ENCODE results near the gene INO80D. TPM values are rescaled to one million over a fixed set of nuclear protein-coding genes. Genes with fewer than 3 reads are reported as not detected.

INO80D gene
- total RNA-seq, 2 donors from 2014 or later, result 27.6 to 35.2 TPM

- no peak overlapping the region for H3K9ac ChIP-seq (ENCODE audit: extremely low read depth, low read length, poor library complexity, severe bottlenecking)
- H3K4me3 ChIP-seq (ENCODE audit: low read length), result no peak overlapping the region
- H3K27me3 ChIP-seq (ENCODE audit: control insufficient read depth, insufficient read depth, low read length, poor library complexity, severe bottlenecking), result no peaks in the 10 kb centered on the region
- Mint-ChIP-seq H3K4me3 (no peak overlapping the region), H3K27ac (no peak overlapping the region), H3K27me3 (ENCODE audit: insufficient read depth) (no peaks in the 10 kb centered on the region), H3K4me1 (no peaks in the 10 kb centered on the region), H3K9me3 (no peaks in the 10 kb centered on the region), H3K36me3 (ENCODE audit: low read depth) (peaks cover 27% of the 10 kb centered on the region)
- peaks cover 63% of the 10 kb centered on the region for H3K36me3 ChIP-seq (ENCODE audit: control insufficient read depth, insufficient read depth, low read length)
- no peak for DNase-seq
- H3K27ac ChIP-seq (ENCODE audit: low read depth, low read length), result no peak overlapping the region
- H3K4me1 ChIP-seq (ENCODE audit: control insufficient read depth, insufficient read depth, low read length), result no peaks in the 10 kb centered on the region
- TF ChIP-seq, protein P1, sequence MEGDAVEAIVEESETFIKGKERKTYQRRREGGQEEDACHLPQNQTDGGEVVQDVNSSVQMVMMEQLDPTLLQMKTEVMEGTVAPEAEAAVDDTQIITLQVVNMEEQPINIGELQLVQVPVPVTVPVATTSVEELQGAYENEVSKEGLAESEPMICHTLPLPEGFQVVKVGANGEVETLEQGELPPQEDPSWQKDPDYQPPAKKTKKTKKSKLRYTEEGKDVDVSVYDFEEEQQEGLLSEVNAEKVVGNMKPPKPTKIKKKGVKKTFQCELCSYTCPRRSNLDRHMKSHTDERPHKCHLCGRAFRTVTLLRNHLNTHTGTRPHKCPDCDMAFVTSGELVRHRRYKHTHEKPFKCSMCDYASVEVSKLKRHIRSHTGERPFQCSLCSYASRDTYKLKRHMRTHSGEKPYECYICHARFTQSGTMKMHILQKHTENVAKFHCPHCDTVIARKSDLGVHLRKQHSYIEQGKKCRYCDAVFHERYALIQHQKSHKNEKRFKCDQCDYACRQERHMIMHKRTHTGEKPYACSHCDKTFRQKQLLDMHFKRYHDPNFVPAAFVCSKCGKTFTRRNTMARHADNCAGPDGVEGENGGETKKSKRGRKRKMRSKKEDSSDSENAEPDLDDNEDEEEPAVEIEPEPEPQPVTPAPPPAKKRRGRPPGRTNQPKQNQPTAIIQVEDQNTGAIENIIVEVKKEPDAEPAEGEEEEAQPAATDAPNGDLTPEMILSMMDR (conservative IDR thresholded peaks at IDR 0.05), result no peak
- H3K9me3 ChIP-seq (ENCODE audit: control insufficient read depth, low read length), result no peaks in the 10 kb centered on the region
Measured at GRCh38 chr2:205996161-205996560, 89.8 kb downstream of the INO80D start.

GRCh38 chr2:205995260-205995659, 90.7 kb downstream of the INO80D start:
- no peaks in the 10 kb centered on the region for H3K27me3 ChIP-seq (ENCODE audit: control insufficient read depth, insufficient read depth, low read length, poor library complexity, severe bottlenecking)
- Mint-ChIP-seq H3K9me3 (no peaks in the 10 kb centered on the region), H3K27me3 (ENCODE audit: insufficient read depth) (no peaks in the 10 kb centered on the region), H3K36me3 (ENCODE audit: low read depth) (peaks cover 28% of the 10 kb centered on the region), H3K27ac (no peak overlapping the region), H3K4me1 (no peaks in the 10 kb centered on the region), H3K4me3 (no peak overlapping the region)
- DNase-seq, result no peak
- peaks cover 55% of the 10 kb centered on the region for H3K36me3 ChIP-seq (ENCODE audit: control insufficient read depth, insufficient read depth, low read length)
- no peaks in the 10 kb centered on the region for H3K9me3 ChIP-seq (ENCODE audit: control insufficient read depth, low read length)
- 80% methylated on average over 1 of the region's 1 CpG; no CpG with 5 or more reads in 1 of the 2 experiments for WGBS, 2 experiments (ENCODE audit: insufficient coverage in 1 of 2, insufficient read length in 1 of 2)
- H3K4me1 ChIP-seq (ENCODE audit: control insufficient read depth, insufficient read depth, low read length), result no peaks in the 10 kb centered on the region
- no peak overlapping the region for H3K9ac ChIP-seq (ENCODE audit: extremely low read depth, low read length, poor library complexity, severe bottlenecking)
- TF ChIP-seq, protein P1 (conservative IDR thresholded peaks at IDR 0.05), result peak; percentile 50
- no peak overlapping the region for H3K4me3 ChIP-seq (ENCODE audit: low read length)
- H3K27ac ChIP-seq (ENCODE audit: low read depth, low read length), result no peak overlapping the region

- H3K4me1 ChIP-seq (ENCODE audit: control insufficient read depth, insufficient read depth, low read length), result no peaks in the 10 kb centered on the region
- peaks cover 53% of the 10 kb centered on the region for H3K36me3 ChIP-seq (ENCODE audit: control insufficient read depth, insufficient read depth, low read length)
- Mint-ChIP-seq H3K27me3 (ENCODE audit: insufficient read depth) (no peaks in the 10 kb centered on the region), H3K4me1 (no peaks in the 10 kb centered on the region), H3K27ac (no peak overlapping the region), H3K36me3 (ENCODE audit: low read depth) (peaks cover 27% of the 10 kb centered on the region), H3K9me3 (no peaks in the 10 kb centered on the region), H3K4me3 (no peak overlapping the region)
- H3K4me3 ChIP-seq (ENCODE audit: low read length), result no peak overlapping the region
- no peak overlapping the region for H3K9ac ChIP-seq (ENCODE audit: extremely low read depth, low read length, poor library complexity, severe bottlenecking)
- TF ChIP-seq, protein P1 (conservative IDR thresholded peaks at IDR 0.05), result no peak
- no peaks in the 10 kb centered on the region for H3K27me3 ChIP-seq (ENCODE audit: control insufficient read depth, insufficient read depth, low read length, poor library complexity, severe bottlenecking)
- WGBS, 2 experiments (ENCODE audit: insufficient coverage in 1 of 2, insufficient read length in 1 of 2), result 96 to 100% methylated on average over 2 of the region's 2 CpGs
- no peaks in the 10 kb centered on the region for H3K9me3 ChIP-seq (ENCODE audit: control insufficient read depth, low read length)
- DNase-seq, result no peak
- no peak overlapping the region for H3K27ac ChIP-seq (ENCODE audit: low read depth, low read length)
Measured at GRCh38 chr2:205994344-205994743, 91.6 kb downstream of the INO80D start.
